Stomach (tissue), 8 donors: Measurements from ENCODE around the gene TARP.

Experiments
- DNase-seq, 2 donors: peaks; one replicate each; pipeline versions ENCODE4 v3.0.0 to v3.0.0-alpha.2; 2013 to 2019
- H3K27ac ChIP-seq, 5 donors: fragments of 200-600 bp in 4 of 5; sonication (generic) in 4 of 5; one replicate each; pipeline ENCODE4 v1.5.1; 2013 to 2019; ENCODE audit warnings: mild to moderate bottlenecking in 1 of 5, moderate library complexity in 1 of 5
- H3K27me3 ChIP-seq, 3 donors: fragments of 200-600 bp; sonication (generic); one replicate each; pipeline ENCODE4 v1.5.1; 2017 to 2019; ENCODE audit warnings: mixed run types in 1 of 3
- H3K36me3 ChIP-seq, 4 donors: fragments of 200-600 bp; sonication (generic); 1 replicate in 3 of 4; 2 replicates in 1 of 4; pipeline ENCODE4 v1.5.1; 2016 to 2019
- H3K4me1 ChIP-seq, 4 donors: fragments of 200-600 bp; sonication (generic); one replicate each; pipeline ENCODE4 v1.5.1; 2016 to 2019
- H3K4me3 ChIP-seq, 4 donors: fragments of 200-600 bp; sonication (generic) in 3 of 4; one replicate each; pipeline ENCODE4 v1.5.1; 2016 to 2019; ENCODE audit warnings: mild to moderate bottlenecking in 1 of 4
- H3K9me3 ChIP-seq, 4 donors: fragments of 200-600 bp; sonication (generic); one replicate each; pipeline ENCODE4 v1.5.1; 2016 to 2019
- CTCF ChIP-seq, 7 experiments: fragments of 450-650 bp in 4 of 7; fragments of 200-600 bp in 3 of 7; sonication (generic) in 3 of 7; IDR thresholded peaks; one replicate each; pipeline ENCODE4 v1.5.1; 2016 to 2019; ENCODE audit warnings: antibody characterized with exemption in 7 of 7, control low read depth in 2 of 7, mild to moderate bottlenecking in 1 of 7
- EP300 ChIP-seq: sonication (generic); formaldehyde crosslinking; IDR thresholded peaks from one replicate; pipeline ENCODE4 v1.6.1; 2017; ENCODE audit warnings: antibody characterized with exemption
- POLR2A ChIP-seq, 4 donors: fragments of 450-650 bp; IDR thresholded peaks; one replicate each; pipeline ENCODE4 v1.6.1; 2016; ENCODE audit warnings: antibody characterized with exemption in 4 of 4, control low read depth in 2 of 4, mild to moderate bottlenecking in 1 of 4, moderate library complexity in 1 of 4
- POLR2AphosphoS5 ChIP-seq, 3 donors: sonication (generic); formaldehyde crosslinking; IDR thresholded peaks; one replicate each; pipeline ENCODE4 v1.6.1; 2016; ENCODE audit warnings: antibody characterized with exemption in 3 of 3
- WGBS, 5 donors: extraction: QIAGEN DNeasy Blood & Tissue Kit in 3 of 5; methylation state at CpG; one replicate each; pipeline versions ENCODE4 v1.1.5 to v1.1.7; 2013 to 2018; 5-methylcytosine and 5-hydroxymethylcytosine counted together
- intact Hi-C: fragments of 100-400 bp; cut with DNase I; formaldehyde crosslinking; loops from one replicate; pipeline ENCODE4 v1.15.1; 2023; ENCODE audit warnings: low total_unique reads
- donor health status: healthy with polysubstance abuse.
- donor health status: Bipolar disorder and iron deficiency.
- donor health status: healthy.

TARP gene

GRCh38 chr7:38312821-38313220, 39.4 kb upstream of the TARP start:
- peak overlapping the region in 3 of 5 donors; percentile 11 to 65 (median 42) for H3K27ac ChIP-seq
- peaks cover 0 to 7% (median 5%) of the 10 kb centered on the region in 3 donors for H3K27me3 ChIP-seq
- DNase-seq = no peak

GRCh38 chr7:38311329-38311937, 38.0 kb upstream of the TARP start:
- H3K9me3 ChIP-seq = no peaks in the 10 kb centered on the region
- intact Hi-C loops = no loop called here
- peak in 1 of 2 donors; percentile 75 for DNase-seq
- H3K4me3 ChIP-seq = peak overlapping the region; percentile 38 to 54 (median 48)
- 16 to 30% (median 20%) methylated on average over 13 to 38 of the region's 38 CpGs for WGBS, 5 donors
- no peak for TF ChIP-seq CTCF (IDR thresholded peaks at IDR 0.05)
- TF ChIP-seq EP300 = no peak
- no peak for TF ChIP-seq POLR2AphosphoS5 (IDR thresholded peaks at IDR 0.05)
- TF ChIP-seq POLR2A (IDR thresholded peaks at IDR 0.05) = no peak
- H3K4me1 ChIP-seq = peaks cover 0 to 24% (median 10%) of the 10 kb centered on the region in 4 donors
- H3K27ac ChIP-seq = peak overlapping the region in 4 of 5 donors; percentile 36 to 63 (median 44)
- peaks cover 0 to 7% (median 5%) of the 10 kb centered on the region in 3 donors for H3K27me3 ChIP-seq
- no peaks in the 10 kb centered on the region for H3K36me3 ChIP-seq

More at GRCh38 chr7:38312821-38313220, 39.4 kb upstream of the TARP start:
- intact Hi-C loops = no loop called here
- TF ChIP-seq POLR2A (IDR thresholded peaks at IDR 0.05) = no peak
- no peak for TF ChIP-seq EP300
- TF ChIP-seq CTCF (IDR thresholded peaks at IDR 0.05) = no peak
- no peak for TF ChIP-seq POLR2AphosphoS5 (IDR thresholded peaks at IDR 0.05)
- Histone ChIP-seq H3K36me3 (no peaks in the 10 kb centered on the region), H3K4me1 (peaks cover 0 to 24% (median 10%) of the 10 kb centered on the region in 4 donors), H3K9me3 (no peaks in the 10 kb centered on the region), H3K4me3 (no peak overlapping the region)
- WGBS, 5 donors = 54 to 76% (median 70%) methylated on average over 2 of the region's 2 CpGs

GRCh38 chr7:38310591-38311101, 37.2 kb upstream of the TARP start:
- H3K9me3 ChIP-seq = no peaks in the 10 kb centered on the region
- H3K4me1 ChIP-seq = peaks cover 0 to 24% (median 10%) of the 10 kb centered on the region in 4 donors
- no peak for TF ChIP-seq POLR2A (IDR thresholded peaks at IDR 0.05)
- H3K36me3 ChIP-seq = no peaks in the 10 kb centered on the region
- intact Hi-C loops = no loop called here
- WGBS, 5 donors = 44 to 60% (median 54%) methylated on average over 6 of the region's 6 CpGs
- peak overlapping the region in 3 of 4 donors; percentile 47 to 54 (median 50) for H3K4me3 ChIP-seq
- H3K27me3 ChIP-seq = peaks cover 0 to 7% (median 5%) of the 10 kb centered on the region in 3 donors
- peak; percentile 31 to 42 for DNase-seq
- H3K27ac ChIP-seq = peak overlapping the region in 3 of 5 donors; percentile 31 to 45 (median 42)

- no peaks in the 10 kb centered on the region for H3K36me3 ChIP-seq
- no peak for DNase-seq
- intact Hi-C loops = no loop called here
- TF ChIP-seq CTCF (IDR thresholded peaks at IDR 0.05) = no peak
- no peak for TF ChIP-seq POLR2A (IDR thresholded peaks at IDR 0.05)
- no peak for TF ChIP-seq EP300
- TF ChIP-seq POLR2AphosphoS5 (IDR thresholded peaks at IDR 0.05) = no peak
- peaks cover 0 to 7% (median 5%) of the 10 kb centered on the region in 3 donors for H3K27me3 ChIP-seq
- no peak overlapping the region for H3K27ac ChIP-seq
- 74 to 89% (median 86%) methylated on average over 5 of the region's 5 CpGs for WGBS, 5 donors
- no peak overlapping the region for H3K4me3 ChIP-seq
- no peaks in the 10 kb centered on the region for H3K9me3 ChIP-seq
- H3K4me1 ChIP-seq = peaks cover 0 to 24% (median 10%) of the 10 kb centered on the region in 4 donors
Observed at GRCh38 chr7:38309555-38309954, 36.1 kb upstream of the TARP start.

- peaks cover 0 to 20% (median 9%) of the 10 kb centered on the region in 4 donors for H3K4me1 ChIP-seq
- H3K27ac ChIP-seq = no peak overlapping the region
- no peaks in the 10 kb centered on the region for H3K36me3 ChIP-seq
- WGBS, 5 donors = 89 to 98% (median 95%) methylated on average over 2 of the region's 2 CpGs
- TF ChIP-seq CTCF (IDR thresholded peaks at IDR 0.05) (no peak), POLR2AphosphoS5 (IDR thresholded peaks at IDR 0.05) (no peak), EP300 (no peak), POLR2A (IDR thresholded peaks at IDR 0.05) (no peak)
- intact Hi-C loops = no loop called here
- no peak for DNase-seq
- no peak overlapping the region for H3K4me3 ChIP-seq
- peaks cover 0 to 7% (median 5%) of the 10 kb centered on the region in 3 donors for H3K27me3 ChIP-seq
- H3K9me3 ChIP-seq = no peaks in the 10 kb centered on the region
Observed at GRCh38 chr7:38308140-38308539, 34.7 kb upstream of the TARP start.
